WI38 (cell line): ENCODE data around the gene TEX19.
"Not testable (repeated sequence)": the region's sequence is repeated elsewhere in the genome, so short reads cannot be mapped to it uniquely, and the experiment has no call there.

ENCODE experiments used
- H3K4me3 ChIP-seq: 2 replicates; pipeline ENCODE4 v1.5.1; 2011; ENCODE audit warnings: low read depth, mild to moderate bottlenecking, control low read depth, low read length
- TF ChIP-seq, protein P1 (sequence below): IDR thresholded peaks from 2 replicates; pipeline ENCODE4 v1.5.1; 2012; ENCODE audit warnings: low read depth, mild to moderate bottlenecking, control low read depth, low read length

The TEX19 gene

GRCh38 chr17:82406131-82406671, 47.2 kb downstream of the TEX19 start:
- TF ChIP-seq, protein P1, sequence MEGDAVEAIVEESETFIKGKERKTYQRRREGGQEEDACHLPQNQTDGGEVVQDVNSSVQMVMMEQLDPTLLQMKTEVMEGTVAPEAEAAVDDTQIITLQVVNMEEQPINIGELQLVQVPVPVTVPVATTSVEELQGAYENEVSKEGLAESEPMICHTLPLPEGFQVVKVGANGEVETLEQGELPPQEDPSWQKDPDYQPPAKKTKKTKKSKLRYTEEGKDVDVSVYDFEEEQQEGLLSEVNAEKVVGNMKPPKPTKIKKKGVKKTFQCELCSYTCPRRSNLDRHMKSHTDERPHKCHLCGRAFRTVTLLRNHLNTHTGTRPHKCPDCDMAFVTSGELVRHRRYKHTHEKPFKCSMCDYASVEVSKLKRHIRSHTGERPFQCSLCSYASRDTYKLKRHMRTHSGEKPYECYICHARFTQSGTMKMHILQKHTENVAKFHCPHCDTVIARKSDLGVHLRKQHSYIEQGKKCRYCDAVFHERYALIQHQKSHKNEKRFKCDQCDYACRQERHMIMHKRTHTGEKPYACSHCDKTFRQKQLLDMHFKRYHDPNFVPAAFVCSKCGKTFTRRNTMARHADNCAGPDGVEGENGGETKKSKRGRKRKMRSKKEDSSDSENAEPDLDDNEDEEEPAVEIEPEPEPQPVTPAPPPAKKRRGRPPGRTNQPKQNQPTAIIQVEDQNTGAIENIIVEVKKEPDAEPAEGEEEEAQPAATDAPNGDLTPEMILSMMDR: no peak
- no peak overlapping the region for H3K4me3 ChIP-seq

- H3K4me3 ChIP-seq: no peak overlapping the region
- TF ChIP-seq, protein P1: no peak
Observed at GRCh38 chr17:82407255-82407654, 48.2 kb downstream of the TEX19 start.

GRCh38 chr17:82408288-82408937, 49.4 kb downstream of the TEX19 start:
- TF ChIP-seq, protein P1: no peak
- no peak overlapping the region for H3K4me3 ChIP-seq

- TF ChIP-seq, protein P1: no peak
- no peak overlapping the region for H3K4me3 ChIP-seq
Observed at GRCh38 chr17:82408938-82409318, 49.9 kb downstream of the TEX19 start.

GRCh38 chr17:82410014-82410716, 51.1 kb downstream of the TEX19 start:
- no peak overlapping the region for H3K4me3 ChIP-seq
- TF ChIP-seq, protein P1: no peak

- TF ChIP-seq, protein P1: no peak
- no peak overlapping the region for H3K4me3 ChIP-seq
Observed at GRCh38 chr17:82411396-82412053, 52.5 kb downstream of the TEX19 start.

GRCh38 chr17:82412081-82412480, 53.0 kb downstream of the TEX19 start:
- not testable (repeated sequence) for H3K4me3 ChIP-seq
